GM18508 (cell line): ENCODE measurements around the gene FOXP1.
A peak's percentile ranks its signal among the peaks of the same experiment; 100 is the strongest.

ENCODE experiments used
- ATAC-seq: cut with Tn5 transposase; IDR thresholded peaks from one replicate; pipeline ENCODE4 v1.9.1; 2021; ENCODE audit warnings: moderate number of reproducible peaks; ENCODE audit not compliant: insufficient read depth, unreplicated experiment

Gene FOXP1

GRCh38 chr3:71512544-71512943 lies 71.0 kb downstream of the FOXP1 start:
- no peak for ATAC-seq

GRCh38 chr3:71512000-71512399 lies 71.5 kb downstream of the FOXP1 start:
- peak; percentile 68 for ATAC-seq

GRCh38 chr3:71511446-71511845 lies 72.1 kb downstream of the FOXP1 start:
- ATAC-seq = no peak

GRCh38 chr3:71511037-71511436 lies 72.5 kb downstream of the FOXP1 start:
- ATAC-seq = no peak

GRCh38 chr3:71510510-71510909 lies 73.0 kb downstream of the FOXP1 start:
- no peak for ATAC-seq

- no peak for ATAC-seq
Measured at GRCh38 chr3:71509066-71509465, 74.5 kb downstream of the FOXP1 start.

- ATAC-seq = no peak
Measured at GRCh38 chr3:71505767-71506350, 77.7 kb downstream of the FOXP1 start.

- no peak for ATAC-seq
Measured at GRCh38 chr3:71504250-71505036, 79.1 kb downstream of the FOXP1 start.

GRCh38 chr3:71503525-71504249 lies 79.8 kb downstream of the FOXP1 start:
- ATAC-seq = no peak

GRCh38 chr3:71502066-71502625 lies 81.4 kb downstream of the FOXP1 start:
- ATAC-seq = no peak

- ATAC-seq = no peak
Measured at GRCh38 chr3:71500696-71501095, 82.8 kb downstream of the FOXP1 start.

- no peak for ATAC-seq
Measured at GRCh38 chr3:71499227-71499876, 84.2 kb downstream of the FOXP1 start.

GRCh38 chr3:71498543-71498942 lies 85.0 kb downstream of the FOXP1 start:
- no peak for ATAC-seq

GRCh38 chr3:71497971-71498444 lies 85.5 kb downstream of the FOXP1 start:
- no peak for ATAC-seq

GRCh38 chr3:71497367-71497897 lies 86.1 kb downstream of the FOXP1 start:
- no peak for ATAC-seq

GRCh38 chr3:71495708-71496472 lies 87.6 kb downstream of the FOXP1 start:
- ATAC-seq = no peak

- no peak for ATAC-seq
Measured at GRCh38 chr3:71494212-71494611, 89.3 kb downstream of the FOXP1 start.

GRCh38 chr3:71492974-71493771 lies 90.4 kb downstream of the FOXP1 start:
- no peak for ATAC-seq

GRCh38 chr3:71492566-71492965 lies 91.0 kb downstream of the FOXP1 start:
- ATAC-seq = no peak
